HL-60 (cell line): ENCODE data around the gene EPHA6.

Experiments
- POLR2AphosphoS5 ChIP-seq: IDR thresholded peaks from 2 replicates; pipeline ENCODE4 v1.6.1; 2012; ENCODE audit warnings: low read depth
- TF ChIP-seq, protein P1 (sequence below): IDR thresholded peaks from one replicate; pipeline ENCODE4 v1.5.1; 2011; ENCODE audit warnings: low read length, control low read depth, inconsistent platforms; ENCODE audit not compliant: insufficient read depth

DNA sequence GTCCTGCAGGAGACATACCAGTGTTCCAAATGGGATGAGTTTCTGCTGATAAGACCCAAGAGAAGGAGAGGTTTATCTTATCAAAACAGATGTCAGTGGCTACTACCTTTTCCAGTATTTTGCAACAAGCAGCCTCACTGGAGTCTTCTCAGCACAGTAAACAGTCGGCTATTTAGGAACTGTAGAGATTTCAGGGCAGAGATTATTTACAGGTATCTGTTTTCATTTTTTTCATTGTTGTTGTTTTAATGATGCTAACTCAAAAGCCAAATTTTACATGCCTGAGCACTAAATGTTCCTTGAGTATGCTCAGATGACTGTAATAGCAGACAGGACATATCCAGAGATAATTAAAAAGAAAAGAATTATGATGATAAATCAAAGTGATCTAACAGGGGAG is 252.1 kb downstream of the EPHA6 start:
- TF ChIP-seq, protein P1, sequence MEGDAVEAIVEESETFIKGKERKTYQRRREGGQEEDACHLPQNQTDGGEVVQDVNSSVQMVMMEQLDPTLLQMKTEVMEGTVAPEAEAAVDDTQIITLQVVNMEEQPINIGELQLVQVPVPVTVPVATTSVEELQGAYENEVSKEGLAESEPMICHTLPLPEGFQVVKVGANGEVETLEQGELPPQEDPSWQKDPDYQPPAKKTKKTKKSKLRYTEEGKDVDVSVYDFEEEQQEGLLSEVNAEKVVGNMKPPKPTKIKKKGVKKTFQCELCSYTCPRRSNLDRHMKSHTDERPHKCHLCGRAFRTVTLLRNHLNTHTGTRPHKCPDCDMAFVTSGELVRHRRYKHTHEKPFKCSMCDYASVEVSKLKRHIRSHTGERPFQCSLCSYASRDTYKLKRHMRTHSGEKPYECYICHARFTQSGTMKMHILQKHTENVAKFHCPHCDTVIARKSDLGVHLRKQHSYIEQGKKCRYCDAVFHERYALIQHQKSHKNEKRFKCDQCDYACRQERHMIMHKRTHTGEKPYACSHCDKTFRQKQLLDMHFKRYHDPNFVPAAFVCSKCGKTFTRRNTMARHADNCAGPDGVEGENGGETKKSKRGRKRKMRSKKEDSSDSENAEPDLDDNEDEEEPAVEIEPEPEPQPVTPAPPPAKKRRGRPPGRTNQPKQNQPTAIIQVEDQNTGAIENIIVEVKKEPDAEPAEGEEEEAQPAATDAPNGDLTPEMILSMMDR = no peak
- TF ChIP-seq POLR2AphosphoS5 = no peak
